Bronchial epithelial cell (primary cell): ENCODE measurements around the gene LAMP1. TPM values are rescaled to one million over a fixed set of nuclear protein-coding genes. Genes with fewer than 3 reads are reported as not detected.

Experiments
- DNase-seq: peaks from one replicate; pipeline ENCODE4 v3.0.0-alpha.2; 2010; ENCODE audit warnings: low read depth
- FAIRE-seq: peaks from 2 replicates; lab custom pipeline; 2011; peaks lifted over from hg19 to GRCh38; lab: Jason Lieb, UNC
- H3K27me3 ChIP-seq: 2 replicates; pipeline ENCODE4 v1.5.1; 2011; ENCODE audit warnings: low read length; ENCODE audit not compliant: control insufficient read depth, insufficient read depth
- H3K36me3 ChIP-seq: 2 replicates; pipeline ENCODE4 v1.5.1; 2011; ENCODE audit warnings: low read length; ENCODE audit not compliant: control insufficient read depth, insufficient read depth
- H3K4me3 ChIP-seq: 2 replicates; pipeline ENCODE4 v1.5.1; 2011; ENCODE audit warnings: mild to moderate bottlenecking, low read depth, low read length, control low read depth
- CTCF ChIP-seq: IDR thresholded peaks from 2 replicates; pipeline ENCODE4 v1.5.1; 2011; ENCODE audit warnings: mild to moderate bottlenecking, moderate library complexity, low read length, control low read depth, inconsistent platforms; ENCODE audit not compliant: insufficient read depth, severe bottlenecking
- total RNA-seq: library from RNA; depleted of rRNA; stranded (reverse); fragments of >200 nt; gene quantifications from 2 replicates; pipeline ENCODE4 v1.2.1, GENCODE V29; 2014

Gene LAMP1
- total RNA-seq, 1 donor from 2014 or later: 286 TPM

- FAIRE-seq (no peak), DNase-seq (no peak)
- Histone ChIP-seq H3K4me3 (no peak overlapping the region), H3K27me3 (no peaks in the 10 kb centered on the region), H3K36me3 (peaks cover 18% of the 10 kb centered on the region)
- TF ChIP-seq CTCF: no peak
These were observed 25.0 kb downstream of the LAMP1 start for GRCh38 chr13:113322043-113322461.

GRCh38 chr13:113322890-113323651, 26.0 kb downstream of the LAMP1 start:
- H3K36me3 ChIP-seq: peaks cover 17% of the 10 kb centered on the region
- H3K27me3 ChIP-seq: no peaks in the 10 kb centered on the region
- TF ChIP-seq CTCF: no peak
- FAIRE-seq (no peak), DNase-seq (no peak)
- no peak overlapping the region for H3K4me3 ChIP-seq

GRCh38 chr13:113323869-113324268, 26.8 kb downstream of the LAMP1 start:
- H3K36me3 ChIP-seq: peaks cover 17% of the 10 kb centered on the region
- no peak for DNase-seq
- no peak overlapping the region for H3K4me3 ChIP-seq
- no peak for TF ChIP-seq CTCF
- no peaks in the 10 kb centered on the region for H3K27me3 ChIP-seq
- FAIRE-seq: no peak

GRCh38 chr13:113324398-113324797, 27.4 kb downstream of the LAMP1 start:
- FAIRE-seq (no peak), DNase-seq (no peak)
- Histone ChIP-seq H3K36me3 (peaks cover 13% of the 10 kb centered on the region), H3K27me3 (no peaks in the 10 kb centered on the region), H3K4me3 (no peak overlapping the region)
- no peak for TF ChIP-seq CTCF

- TF ChIP-seq CTCF: no peak
- peaks cover 8% of the 10 kb centered on the region for H3K36me3 ChIP-seq
- DNase-seq (no peak), FAIRE-seq (no peak)
- no peaks in the 10 kb centered on the region for H3K27me3 ChIP-seq
- H3K4me3 ChIP-seq: no peak overlapping the region
These were observed 28.7 kb downstream of the LAMP1 start for GRCh38 chr13:113325779-113326178.

GRCh38 chr13:113327391-113327765, 30.3 kb downstream of the LAMP1 start:
- TF ChIP-seq CTCF: no peak
- no peak for DNase-seq
- no peak overlapping the region for H3K4me3 ChIP-seq
- no peak for FAIRE-seq
- H3K36me3 ChIP-seq: peaks cover 4% of the 10 kb centered on the region
- no peaks in the 10 kb centered on the region for H3K27me3 ChIP-seq
